NCI-H1092 treated with DMSO at 0.1 percent for 48 hours (cell line): ENCODE results near the gene GDPD5.
A peak's percentile ranks its signal among the peaks of the same experiment; 100 is the strongest.

Experiments used
- DNase-seq: peaks from one replicate; lab custom pipeline; 2025; lab: John Stamatoyannopoulos, UW

Gene GDPD5

GRCh38 chr11:75469785-75470405 lies 55.8 kb downstream of the GDPD5 start:
- no peak for DNase-seq

DNA sequence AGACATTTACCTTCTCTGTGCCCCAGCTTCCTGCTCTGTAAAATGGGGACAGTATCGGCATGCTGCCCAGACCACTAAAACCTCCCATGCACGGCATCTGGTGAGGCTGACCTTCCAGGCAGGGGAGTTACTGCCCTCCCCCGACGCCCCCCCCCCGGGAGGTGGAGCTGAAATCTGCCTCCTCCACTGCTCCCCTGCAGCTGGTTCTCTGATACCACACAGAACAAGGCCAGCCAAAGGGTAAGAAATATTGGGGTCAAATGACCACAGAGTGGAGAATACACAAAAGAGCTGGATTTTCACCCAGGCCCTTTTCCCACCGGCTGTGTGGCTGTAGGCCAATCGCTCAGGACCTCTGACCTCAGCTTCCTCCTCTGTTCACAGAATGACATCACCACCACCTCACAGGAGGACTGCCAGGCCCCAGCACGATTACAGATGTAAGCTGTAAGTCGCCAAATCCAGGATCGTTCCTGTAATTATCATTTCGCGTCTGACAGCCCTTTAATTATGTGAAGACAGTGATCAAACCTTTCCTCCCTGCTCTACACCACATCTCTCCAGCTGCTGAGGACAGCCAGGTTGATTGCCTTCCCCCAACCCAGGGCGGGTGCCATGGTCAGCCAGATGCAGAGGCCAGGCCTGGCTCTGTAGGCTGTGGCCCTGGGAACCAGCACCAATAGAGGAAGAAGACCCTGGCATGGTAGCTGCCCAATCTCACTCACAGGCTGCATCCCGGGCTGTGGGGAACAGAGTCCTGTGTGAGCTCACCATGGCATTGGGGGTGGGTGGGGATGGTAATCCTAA lies 57.0 kb downstream of the GDPD5 start:
- no peak for DNase-seq

- DNase-seq = no peak
Measured at GRCh38 chr11:75467881-75468280, 57.9 kb downstream of the GDPD5 start.

GRCh38 chr11:75467311-75467710 lies 58.4 kb downstream of the GDPD5 start:
- DNase-seq = no peak

GRCh38 chr11:75465701-75466531 lies 59.8 kb downstream of the GDPD5 start:
- no peak for DNase-seq

GRCh38 chr11:75463106-75463774 lies 62.5 kb downstream of the GDPD5 start:
- no peak for DNase-seq

DNA sequence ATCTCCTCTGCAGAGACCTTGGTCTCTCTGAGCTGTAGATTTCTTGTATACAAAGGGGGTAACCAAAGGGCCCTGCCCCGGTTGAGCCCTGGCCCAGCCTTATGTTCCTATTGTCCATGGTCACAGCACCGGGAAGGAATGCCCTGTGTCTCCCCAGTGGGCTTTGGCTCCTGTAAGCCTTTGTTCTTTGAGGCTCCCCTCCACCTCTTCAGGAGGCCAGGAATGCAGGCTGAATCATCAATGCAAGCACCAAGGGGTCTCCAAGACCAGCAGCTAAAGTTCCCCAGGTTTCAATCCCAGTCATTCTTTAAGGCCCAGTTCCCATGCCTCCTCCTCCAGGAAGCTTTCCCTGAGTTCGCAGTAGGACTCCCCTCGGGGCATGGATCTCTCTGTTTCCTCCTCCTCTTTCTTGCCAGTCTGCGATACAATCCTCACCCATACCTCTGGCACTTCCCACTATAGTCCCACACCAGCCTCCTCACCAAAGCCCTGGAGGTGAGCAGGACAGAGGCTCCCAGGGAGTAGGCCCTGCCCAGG lies 63.6 kb downstream of the GDPD5 start:
- no peak for DNase-seq

DNA sequence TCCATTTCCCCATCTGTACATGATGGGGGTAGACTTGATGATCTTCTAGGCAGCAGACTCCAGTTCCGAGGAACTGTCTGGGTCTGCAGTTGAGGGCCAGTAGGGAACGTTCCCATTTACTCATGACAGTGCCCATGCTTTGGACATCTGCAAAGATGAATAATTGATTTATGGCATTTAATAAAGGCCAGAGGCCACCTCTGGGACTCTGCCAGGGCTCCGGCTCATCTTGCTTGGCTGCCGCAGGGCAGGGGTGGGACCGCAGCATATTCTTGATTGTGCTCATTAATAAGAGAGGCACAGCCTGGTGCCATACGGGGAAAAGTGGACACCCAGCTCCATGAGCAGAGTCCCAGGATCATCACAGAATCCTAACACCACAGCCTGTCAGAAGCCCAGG lies 64.6 kb downstream of the GDPD5 start:
- DNase-seq = no peak

DNA sequence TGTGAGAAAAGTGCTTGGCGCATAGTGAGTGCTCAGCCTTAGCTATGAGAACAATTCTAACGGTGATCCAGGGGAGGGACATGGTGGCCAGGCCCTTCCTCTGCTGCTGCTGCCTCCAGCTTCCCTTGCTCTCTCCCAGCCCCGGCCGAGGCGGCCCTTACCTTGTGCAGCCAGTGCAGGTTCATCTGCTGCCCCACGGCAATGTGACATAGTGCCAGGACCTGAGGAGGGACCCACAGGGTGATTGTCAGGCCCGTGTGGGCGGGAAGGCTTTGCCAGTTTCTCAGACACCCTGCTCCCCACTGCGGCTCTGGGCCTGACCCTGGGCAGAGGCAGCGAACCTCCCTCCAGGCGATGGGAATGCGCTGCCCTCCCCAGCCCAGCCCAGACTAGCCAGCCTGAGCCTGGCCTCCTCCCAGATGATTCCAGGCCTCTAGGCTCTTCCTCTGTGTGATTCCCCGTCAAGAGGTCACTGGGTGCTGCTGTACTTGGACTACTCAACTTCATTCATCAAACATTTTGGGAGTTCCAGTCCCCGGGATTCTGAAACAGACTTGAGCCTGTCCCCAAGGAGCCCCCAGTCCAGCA lies 69.1 kb downstream of the GDPD5 start:
- DNase-seq = no peak

- peak; percentile 38 for DNase-seq
Measured at GRCh38 chr11:75454987-75455386, 70.8 kb downstream of the GDPD5 start.

DNA sequence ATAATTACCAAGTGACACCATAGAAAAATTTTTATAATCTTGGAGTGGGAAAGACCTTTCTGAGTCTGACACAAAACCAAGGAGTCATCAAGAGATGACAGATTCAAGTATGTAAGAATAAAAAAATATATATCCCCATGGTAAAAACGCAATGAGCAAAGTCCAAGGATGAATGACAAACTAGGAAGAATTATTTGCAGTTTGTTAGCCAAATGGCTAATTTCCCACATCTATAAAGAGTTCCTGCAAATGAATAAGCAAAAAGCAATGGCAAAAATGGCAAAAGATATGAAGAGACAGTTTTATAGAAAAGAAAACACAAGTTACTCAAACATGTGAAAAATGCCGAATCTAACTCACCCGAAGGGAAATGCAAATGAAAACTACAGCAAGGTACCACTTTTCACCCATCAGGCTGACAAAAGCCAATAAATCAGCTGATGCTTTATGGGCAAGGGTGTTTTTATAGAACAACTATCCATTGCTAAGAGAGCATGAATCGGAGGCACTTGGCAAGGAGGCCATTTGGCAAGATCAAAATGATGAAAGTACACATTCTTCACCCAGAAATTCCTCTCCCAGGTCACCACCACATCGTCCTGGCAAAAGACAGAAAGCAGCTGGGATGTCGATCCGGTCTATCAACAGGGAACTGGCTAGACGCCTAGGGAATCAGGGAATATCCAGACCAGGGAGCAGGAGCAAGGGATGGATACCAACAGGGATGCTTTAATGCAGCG lies 71.7 kb downstream of the GDPD5 start:
- DNase-seq = no peak

DNA sequence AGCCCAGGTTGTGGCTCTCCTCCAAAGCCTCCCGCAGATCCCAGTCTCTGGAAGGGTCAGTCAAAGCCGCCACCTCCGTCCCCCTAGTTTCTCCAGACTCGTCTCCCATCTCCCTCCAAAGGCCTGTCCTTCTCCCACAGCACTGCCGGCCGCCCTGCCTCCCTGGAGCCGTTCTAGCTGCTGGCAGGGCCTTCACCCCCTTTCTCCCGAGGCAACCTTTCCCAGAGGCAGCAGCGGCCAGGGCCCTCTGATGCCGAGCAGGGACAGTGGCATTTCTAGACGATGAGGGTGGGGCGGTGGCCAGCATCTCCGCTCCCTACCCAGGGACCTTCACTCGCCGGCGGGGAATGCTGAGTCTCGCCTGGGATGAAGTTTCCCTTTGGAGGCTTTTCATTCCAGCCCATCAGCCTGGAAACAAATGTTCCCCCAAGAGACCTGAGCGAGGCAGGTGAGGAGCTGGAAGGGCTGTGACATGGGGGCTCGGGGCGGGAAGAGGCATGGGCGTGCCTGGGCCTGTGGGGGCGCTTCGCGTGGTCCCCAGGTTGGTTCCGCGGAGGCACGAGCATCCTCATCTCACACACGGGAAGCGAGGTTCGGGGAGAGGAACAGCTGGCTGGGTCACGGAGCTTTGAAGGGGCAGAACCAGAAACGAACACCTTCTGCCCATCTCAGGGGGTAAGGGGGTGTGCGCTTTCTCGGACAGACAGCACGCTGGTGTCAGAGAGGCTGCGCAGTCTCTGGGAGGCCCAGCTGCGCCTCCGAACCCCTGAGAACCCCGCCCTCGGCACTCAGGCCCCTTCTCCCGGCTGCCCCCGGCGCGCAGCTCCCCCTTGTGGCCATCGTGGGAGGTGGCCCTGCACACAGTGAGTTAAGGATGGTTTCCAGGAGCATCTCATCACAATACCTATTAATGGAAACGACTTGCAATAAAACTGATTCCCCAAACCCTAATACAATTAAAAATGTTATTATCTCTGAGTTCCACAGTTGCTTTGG lies 74.6 kb downstream of the GDPD5 start:
- no peak for DNase-seq

GRCh38 chr11:75450236-75450635 lies 75.5 kb downstream of the GDPD5 start:
- DNase-seq = no peak

GRCh38 chr11:75449776-75450175 lies 76.0 kb downstream of the GDPD5 start:
- no peak for DNase-seq

DNA sequence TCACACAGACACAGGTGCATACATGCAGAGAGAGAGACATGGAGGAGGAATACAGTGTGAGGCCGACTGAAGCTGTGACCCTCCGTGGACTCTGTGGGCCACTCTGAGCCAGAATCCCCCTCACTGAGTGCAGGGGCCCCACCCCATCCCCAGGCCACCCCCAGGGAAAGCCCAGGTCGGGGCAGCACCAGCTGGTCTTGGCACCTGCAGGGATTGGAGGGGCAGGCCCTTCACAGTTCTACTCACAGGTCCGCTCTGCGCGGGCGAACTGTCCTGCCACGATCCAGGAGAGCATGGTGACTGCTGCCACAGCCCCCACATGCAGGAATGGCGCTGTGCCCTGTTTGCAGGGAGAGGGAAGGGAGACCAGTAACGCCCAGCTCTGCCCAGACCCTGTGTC lies 76.5 kb downstream of the GDPD5 start:
- DNase-seq = no peak

DNA sequence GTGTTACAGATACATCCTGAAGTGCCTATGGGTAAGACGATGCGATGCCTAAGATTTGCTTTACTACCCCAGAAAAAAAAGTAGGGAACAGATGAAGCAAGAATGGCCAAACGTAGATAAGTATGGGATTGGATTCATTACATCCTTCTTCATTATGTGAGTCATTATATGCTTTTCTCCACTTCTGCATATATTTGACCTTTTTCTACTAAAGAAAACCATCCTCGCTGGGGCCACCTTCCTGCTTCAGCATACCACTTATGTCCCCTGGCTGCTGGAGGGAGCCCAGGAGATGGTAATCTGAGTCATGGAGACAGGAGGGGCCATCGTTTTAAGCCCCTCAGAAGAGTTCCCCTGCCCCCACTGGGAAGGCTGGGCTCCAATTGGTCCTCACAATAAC lies 78.3 kb downstream of the GDPD5 start:
- DNase-seq = no peak

- DNase-seq = peak; percentile 32
Measured at GRCh38 chr11:75445315-75445953, 80.3 kb downstream of the GDPD5 start.

DNA sequence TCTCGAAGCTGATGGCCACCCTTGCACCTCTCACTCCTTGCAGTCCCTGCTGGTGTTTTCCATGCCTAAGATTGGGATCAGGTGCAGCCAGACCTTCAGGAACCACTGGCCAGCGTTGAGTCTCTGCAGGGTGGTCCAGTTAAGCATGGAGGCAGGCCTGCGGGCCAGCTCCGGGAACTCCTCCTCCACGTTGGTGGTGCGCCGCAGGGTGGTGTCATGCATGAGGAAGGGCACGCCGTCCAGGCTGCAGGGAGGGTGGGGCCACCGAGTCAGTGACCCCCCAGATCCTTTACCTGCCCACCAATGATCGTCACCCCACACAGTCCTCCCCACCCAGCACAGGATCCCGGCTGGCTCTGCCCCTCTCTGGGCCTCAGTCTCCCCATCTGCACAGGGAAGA lies 82.7 kb downstream of the GDPD5 start:
- DNase-seq = no peak
